GM12891 (cell line): ENCODE data around the gene TSPAN7.

Source experiments
- POLR2A ChIP-seq: IDR thresholded peaks from 2 replicates; pipeline ENCODE4 v1.6.1; 2011; ENCODE audit warnings: low read depth, low read length, control low read depth
- POLR2AphosphoS5 ChIP-seq: IDR thresholded peaks from 2 replicates; pipeline ENCODE4 v1.6.1; 2011; ENCODE audit warnings: low read depth, low read length, control low read depth
- SPI1 ChIP-seq: IDR thresholded peaks from 2 replicates; pipeline ENCODE4 v1.6.1; 2011; ENCODE audit warnings: low read depth, low read length, control low read depth
- TAF1 ChIP-seq: IDR thresholded peaks from 2 replicates; pipeline ENCODE4 v1.6.1; 2011; ENCODE audit warnings: low read depth, low read length, control low read depth

DNA sequence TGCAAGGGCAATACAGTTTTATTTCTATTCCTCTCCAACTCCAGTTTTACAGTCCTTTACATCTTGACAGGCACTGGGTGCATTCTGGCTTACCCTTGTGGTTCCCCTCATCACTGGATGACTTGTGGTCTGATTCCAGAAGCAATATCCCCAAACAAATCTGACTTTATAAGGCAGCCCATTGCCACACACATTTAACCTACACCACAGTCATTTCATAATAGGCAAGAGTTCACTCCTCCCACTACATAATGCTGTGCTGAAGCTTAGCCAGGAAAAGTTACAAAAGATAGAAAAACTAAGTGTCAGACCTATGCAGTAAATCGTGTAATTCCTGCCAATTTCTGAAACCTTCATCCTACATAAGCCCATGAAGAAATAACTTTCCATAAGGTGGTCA, 157.0 kb downstream of the TSPAN7 start:
- TF ChIP-seq TAF1: no peak
- TF ChIP-seq POLR2A: no peak
- TF ChIP-seq POLR2AphosphoS5: no peak
- TF ChIP-seq SPI1: no peak
